ENCODE measurements around the gene NR5A2.

The NR5A2 gene

GRCh38 chr1:200035397-200035955, 8.0 kb downstream of the NR5A2 start:
- in situ Hi-C loops (cut with HindIII; ENCODE audit: low sequenced_read_pairs), result no loop called here

DNA sequence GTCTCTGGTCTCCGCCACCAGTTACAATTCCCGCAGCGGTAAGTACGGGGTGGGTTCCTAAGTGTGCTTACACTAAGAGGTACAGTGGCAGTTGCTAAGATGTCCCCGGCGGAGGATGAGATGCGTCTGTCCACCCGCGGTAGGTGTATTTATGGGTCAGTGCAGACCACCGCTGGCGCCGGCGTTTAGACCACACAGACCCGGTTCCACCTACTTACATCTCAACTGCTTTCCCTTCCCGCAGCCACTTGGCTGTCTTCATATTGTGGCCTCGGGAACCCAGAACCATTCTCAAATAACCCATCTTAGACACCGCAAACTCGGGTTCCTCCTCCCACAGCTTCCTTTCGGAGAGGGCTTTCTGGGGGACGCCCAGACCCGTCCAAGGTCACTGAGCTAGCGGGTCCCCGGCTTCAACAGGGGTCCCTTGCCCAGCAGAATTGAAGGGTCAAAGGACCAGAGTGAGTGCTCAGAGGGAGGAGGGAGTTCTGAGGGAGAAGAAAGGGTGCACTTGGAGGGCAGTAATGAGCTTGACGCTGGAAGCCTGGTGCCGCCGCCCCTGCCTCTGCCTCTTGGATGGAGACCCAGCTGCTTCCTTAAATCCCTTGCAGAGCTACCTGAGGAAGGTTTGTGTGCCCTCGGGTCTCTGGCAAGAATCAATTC, 8.6 kb downstream of the NR5A2 start:
- in situ Hi-C loops (cut with HindIII; ENCODE audit: low sequenced_read_pairs), result no loop called here

GRCh38 chr1:200036619-200037270, 9.2 kb downstream of the NR5A2 start:
- in situ Hi-C loops (cut with HindIII; ENCODE audit: low sequenced_read_pairs), result no loop called here

GRCh38 chr1:200037501-200037900, 10.0 kb downstream of the NR5A2 start:
- in situ Hi-C loops (cut with HindIII; ENCODE audit: low sequenced_read_pairs), result no loop called here

- in situ Hi-C loops (cut with HindIII; ENCODE audit: low sequenced_read_pairs), result no loop called here
These were observed 10.4 kb downstream of the NR5A2 start for GRCh38 chr1:200037904-200038303.

- in situ Hi-C loops (cut with HindIII; ENCODE audit: low sequenced_read_pairs), result no loop called here
These were observed 10.9 kb downstream of the NR5A2 start for GRCh38 chr1:200038325-200038980.

DNA sequence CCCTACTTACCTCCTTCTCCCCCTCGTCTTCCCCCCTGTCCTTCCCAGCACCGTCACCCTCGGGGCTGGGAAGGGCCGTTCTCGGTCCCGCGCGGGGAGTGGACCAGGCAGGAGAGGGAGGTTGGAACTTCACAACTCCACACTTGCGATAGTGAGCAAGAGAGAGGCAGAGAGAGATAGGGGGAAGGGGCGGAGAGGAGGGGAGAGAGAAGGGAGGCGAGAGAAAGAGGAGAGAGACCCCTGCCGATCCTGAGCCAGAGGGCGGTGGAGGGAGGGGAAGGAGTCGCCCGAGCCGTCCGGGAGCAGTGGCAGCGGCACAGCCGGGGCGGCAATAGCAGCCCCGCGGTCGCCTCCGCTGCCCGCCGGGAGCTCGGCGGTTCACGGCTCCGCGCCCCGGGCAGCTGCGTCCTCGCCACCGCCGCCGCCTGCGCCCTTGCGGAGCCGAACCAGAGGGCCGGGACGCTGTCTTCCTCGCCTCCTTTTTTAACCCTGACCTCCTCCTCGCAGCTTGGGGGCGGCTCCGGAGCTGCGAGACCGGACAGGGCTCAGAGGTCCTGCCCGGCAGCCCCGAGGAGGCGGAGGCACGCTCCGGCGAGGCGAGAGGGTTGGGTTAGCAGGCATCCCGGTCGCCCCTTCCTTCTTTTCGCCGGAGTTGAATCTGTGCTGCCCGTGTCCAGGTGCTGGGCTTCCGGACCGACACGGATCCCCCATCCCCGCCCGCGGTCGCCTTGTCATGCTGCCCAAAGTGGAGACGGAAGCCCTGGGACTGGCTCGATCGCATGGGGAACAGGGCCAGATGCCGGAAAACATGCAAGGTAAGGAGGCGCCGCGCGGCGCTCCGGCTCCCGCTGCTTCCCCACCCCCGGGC, 11.7 kb downstream of the NR5A2 start:
- in situ Hi-C loops (cut with HindIII; ENCODE audit: low sequenced_read_pairs), result no loop called here

DNA sequence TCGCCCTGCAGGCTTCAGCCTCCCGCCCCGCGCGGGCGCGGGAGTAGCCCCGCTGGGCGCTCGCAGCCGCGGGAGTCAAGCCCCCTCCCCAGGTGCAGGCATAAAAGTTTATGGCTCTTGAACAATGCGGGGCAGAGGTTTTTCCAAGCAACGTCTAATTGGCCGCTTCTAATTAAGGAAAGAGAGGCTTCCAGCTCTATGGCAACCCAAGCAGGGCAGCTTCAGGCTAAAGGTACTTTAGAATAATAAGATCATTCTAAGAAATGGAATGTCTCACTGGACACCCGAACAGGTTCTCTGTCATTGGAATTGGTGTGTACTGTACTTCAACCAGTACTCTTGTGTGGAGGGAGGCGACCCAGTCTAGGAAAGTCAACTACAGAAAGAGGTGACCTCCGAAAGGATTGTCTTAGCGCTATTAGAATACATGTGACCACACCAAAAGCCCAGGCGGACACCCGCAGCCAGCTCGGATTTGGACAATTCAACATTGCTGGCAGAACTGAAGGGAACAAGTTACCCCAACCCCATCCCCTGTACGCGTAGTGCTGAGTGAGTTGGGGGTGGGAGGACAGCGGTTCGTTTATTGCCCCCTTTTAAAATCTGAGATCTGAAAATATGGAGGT, 12.5 kb downstream of the NR5A2 start:
- in situ Hi-C loops (cut with HindIII; ENCODE audit: low sequenced_read_pairs), result no loop called here

DNA sequence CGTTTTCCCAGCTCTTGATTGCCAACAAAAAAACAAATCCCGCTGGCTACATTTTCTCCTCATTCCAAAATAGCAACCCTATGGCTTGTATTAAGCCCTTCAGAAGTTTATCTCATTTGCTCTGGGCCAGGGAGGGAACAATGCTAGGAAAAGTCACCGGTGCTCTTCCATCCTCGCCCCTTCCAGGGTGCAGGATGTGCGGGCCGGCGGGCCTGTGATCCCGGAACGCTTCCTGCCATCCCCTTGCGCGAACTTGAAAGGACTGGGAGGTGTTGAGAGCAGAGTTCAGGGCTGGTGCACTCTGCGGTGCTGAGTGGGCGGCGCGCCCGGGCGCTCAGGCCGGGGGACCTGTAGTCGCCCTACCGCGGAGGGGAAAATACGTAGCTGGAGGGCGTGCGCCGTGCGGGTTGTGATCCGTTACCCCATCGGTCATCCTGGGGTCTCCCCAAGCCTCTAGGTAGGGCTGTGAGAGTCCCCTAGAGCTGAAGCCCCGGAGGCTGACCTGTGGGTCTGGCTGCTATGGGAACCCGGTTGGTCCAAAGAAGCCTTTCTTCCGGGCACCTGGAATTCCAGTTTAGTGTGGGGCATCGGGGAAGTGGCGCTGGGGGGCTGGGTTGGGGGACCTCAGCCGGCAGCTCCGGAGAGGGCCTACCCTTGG, 13.1 kb downstream of the NR5A2 start:
- in situ Hi-C loops (cut with HindIII; ENCODE audit: low sequenced_read_pairs), result no loop called here

- in situ Hi-C loops (cut with HindIII; ENCODE audit: low sequenced_read_pairs), result no loop called here
These were observed 14.0 kb downstream of the NR5A2 start for GRCh38 chr1:200041337-200042118.

DNA sequence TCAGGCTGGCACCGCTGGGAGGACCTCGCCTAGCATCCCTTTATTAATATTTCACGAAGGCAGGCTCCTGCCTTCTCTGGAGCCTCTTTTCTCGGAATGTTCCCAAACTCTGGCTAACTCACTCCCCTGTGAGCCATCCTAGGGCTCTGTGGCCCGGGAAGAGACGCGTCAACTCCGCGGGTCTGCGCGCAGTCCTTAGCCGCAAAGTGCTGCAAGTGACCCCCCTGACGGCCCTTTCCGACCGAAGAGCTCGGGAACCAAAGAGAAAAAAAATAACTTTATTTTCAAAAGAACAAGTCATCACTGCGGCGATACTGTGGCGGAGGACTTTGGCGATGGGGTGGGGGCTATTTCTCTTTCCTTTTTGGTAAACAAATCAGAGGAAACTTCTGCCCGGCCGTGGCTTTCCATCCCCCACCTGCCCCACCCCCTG, 14.6 kb downstream of the NR5A2 start:
- in situ Hi-C loops (cut with HindIII; ENCODE audit: low sequenced_read_pairs), result no loop called here

- in situ Hi-C loops (cut with HindIII; ENCODE audit: low sequenced_read_pairs), result no loop called here
These were observed 15.2 kb downstream of the NR5A2 start for GRCh38 chr1:200042552-200043335.

- in situ Hi-C loops (cut with HindIII; ENCODE audit: low sequenced_read_pairs), result no loop called here
These were observed 15.8 kb downstream of the NR5A2 start for GRCh38 chr1:200043336-200043668.

DNA sequence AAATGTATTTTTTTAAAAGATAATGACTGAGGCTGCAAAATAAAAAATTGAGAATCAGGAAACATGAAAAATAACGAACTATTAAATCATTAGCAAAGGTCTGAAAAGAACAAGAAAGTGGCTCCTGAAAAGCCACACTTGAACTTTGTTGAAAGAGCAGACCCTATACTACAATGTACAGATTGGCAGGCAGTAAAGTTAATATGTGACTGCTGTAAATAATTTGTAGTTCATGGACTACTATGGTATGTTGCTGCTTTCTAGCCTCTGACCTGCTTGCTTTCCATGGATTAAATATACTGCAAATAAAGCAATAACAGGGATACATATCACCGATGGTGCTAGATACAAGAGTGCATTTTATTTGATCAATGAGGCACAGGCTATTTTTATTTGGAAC, 18.6 kb downstream of the NR5A2 start:
- in situ Hi-C loops (cut with HindIII; ENCODE audit: low sequenced_read_pairs), result no loop called here

DNA sequence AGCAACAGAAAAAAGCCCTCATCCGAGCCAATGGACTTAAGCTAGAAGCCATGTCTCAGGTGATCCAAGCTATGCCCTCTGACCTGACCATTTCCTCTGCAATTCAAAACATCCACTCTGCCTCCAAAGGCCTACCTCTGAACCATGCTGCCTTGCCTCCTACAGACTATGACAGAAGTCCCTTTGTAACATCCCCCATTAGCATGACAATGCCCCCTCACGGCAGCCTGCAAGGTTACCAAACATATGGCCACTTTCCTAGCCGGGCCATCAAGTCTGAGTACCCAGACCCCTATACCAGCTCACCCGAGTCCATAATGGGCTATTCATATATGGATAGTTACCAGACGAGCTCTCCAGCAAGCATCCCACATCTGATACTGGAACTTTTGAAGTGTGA, 20.7 kb downstream of the NR5A2 start:
- in situ Hi-C loops (cut with HindIII; ENCODE audit: low sequenced_read_pairs), result no loop called here

DNA sequence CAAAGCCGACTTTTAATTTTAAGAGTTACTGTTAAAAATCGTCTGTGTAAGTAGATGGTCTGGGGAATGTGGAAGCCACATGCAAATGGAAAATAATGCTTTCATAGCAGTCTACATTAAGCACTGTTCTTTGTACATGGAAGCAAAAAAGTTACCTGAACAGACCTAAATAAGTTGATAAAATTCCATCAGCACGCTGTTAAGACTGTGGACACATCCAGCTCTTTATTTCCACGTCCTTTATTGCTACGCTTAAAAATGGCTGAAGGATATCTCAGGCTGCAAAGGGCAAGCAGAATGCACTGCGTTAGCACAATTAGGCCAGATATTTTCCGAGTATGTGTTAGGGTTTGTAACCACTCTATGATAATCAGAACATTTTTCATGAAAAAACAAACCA, 22.3 kb downstream of the NR5A2 start:
- in situ Hi-C loops (cut with HindIII; ENCODE audit: low sequenced_read_pairs), result no loop called here

DNA sequence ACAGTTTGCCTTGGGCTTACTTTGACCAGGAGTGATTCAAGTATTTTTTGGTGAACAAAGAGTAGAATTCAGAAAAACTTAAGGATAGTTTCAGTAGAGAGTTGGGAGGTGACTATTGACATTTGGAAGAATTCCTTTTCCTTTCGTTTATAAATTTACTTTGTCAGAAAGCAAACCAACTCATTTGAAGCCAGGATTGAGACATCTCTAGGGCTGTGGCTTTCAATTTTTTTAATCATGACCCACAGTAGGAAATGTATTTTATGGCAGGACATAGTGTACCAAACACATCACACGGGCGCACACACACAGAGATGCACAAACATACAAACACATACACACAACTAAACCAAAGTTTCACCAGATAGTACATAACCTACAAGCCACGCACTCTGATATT, 24.1 kb downstream of the NR5A2 start:
- in situ Hi-C loops (cut with HindIII; ENCODE audit: low sequenced_read_pairs), result no loop called here

- in situ Hi-C loops (cut with HindIII; ENCODE audit: low sequenced_read_pairs), result no loop called here
These were observed 25.6 kb downstream of the NR5A2 start for GRCh38 chr1:200053091-200053490.

DNA sequence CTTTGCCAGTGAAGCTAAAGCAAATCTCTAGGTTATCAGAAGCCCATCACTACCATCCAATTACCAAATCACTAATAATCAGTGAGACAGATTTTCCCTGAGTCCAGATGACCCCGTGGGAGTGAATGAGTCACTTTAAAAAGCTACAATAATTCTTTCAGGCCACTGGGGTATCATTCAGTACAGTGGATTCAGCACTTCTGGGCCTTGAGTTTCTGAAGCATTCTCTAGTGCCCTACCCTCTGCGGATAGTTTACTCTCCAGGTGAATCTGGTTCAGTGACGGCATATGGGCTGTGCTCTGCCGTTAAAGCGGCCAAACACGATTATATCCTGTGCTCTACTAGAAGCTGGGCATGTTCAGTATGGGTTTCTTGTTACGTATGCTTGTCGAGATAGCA, 26.1 kb downstream of the NR5A2 start:
- in situ Hi-C loops (cut with HindIII; ENCODE audit: low sequenced_read_pairs), result no loop called here
